K562 (cell line): ENCODE data around the gene SIMC1. TPM values are rescaled to one million over a fixed set of nuclear protein-coding genes. Genes with fewer than 3 reads are reported as not detected.

Experiments
- BCL6 ChIP-seq: fragments of 250-450 bp; sonication (Bioruptor Pico); IDR thresholded peaks from 2 replicates; pipeline ENCODE4 v1.4.0; 2020
- CC2D1A ChIP-seq: fragments of 450-650 bp; IDR thresholded peaks from 2 replicates; pipeline ENCODE4 v1.6.1; 2017; ENCODE audit warnings: mild to moderate bottlenecking
- CREB5 ChIP-seq: fragments of 250-450 bp; sonication (Bioruptor Pico); IDR thresholded peaks from 2 replicates; pipeline ENCODE4 v1.5.0; 2020; ENCODE audit warnings: mild to moderate bottlenecking
- CSDE1 ChIP-seq, 2 experiments: fragments of 450-650 bp; IDR thresholded peaks; 2 replicates each; pipeline ENCODE4 v1.6.1; 2016; ENCODE audit warnings: mild to moderate bottlenecking in 1 of 2
- E2F1 ChIP-seq: sonication (generic); formaldehyde crosslinking; IDR thresholded peaks from 2 replicates; pipeline ENCODE4 v1.8.1; 2023; ENCODE audit warnings: mild to moderate bottlenecking, missing genetic modification reagents, moderate library complexity
- GATAD2B ChIP-seq: fragments of 450-650 bp; IDR thresholded peaks from 2 replicates; pipeline ENCODE4 v1.6.1; 2017; ENCODE audit warnings: mild to moderate bottlenecking, borderline replicate concordance
- MXD1 ChIP-seq: fragments of 250-450 bp; sonication (Bioruptor Pico); IDR thresholded peaks from 2 replicates; pipeline ENCODE4 v1.8.0; 2021; ENCODE audit warnings: borderline replicate concordance, mild to moderate bottlenecking, moderate library complexity; ENCODE audit not compliant: poor library complexity, severe bottlenecking
- POLR2G ChIP-seq: fragments of 200-400 bp; formaldehyde crosslinking; IDR thresholded peaks from 2 replicates; pipeline ENCODE4 v1.6.1; 2017; ENCODE audit warnings: low read depth, mild to moderate bottlenecking, antibody characterized with exemption, low read length, moderate library complexity
- POLR2H ChIP-seq: IDR thresholded peaks from 2 replicates; pipeline ENCODE4 v1.6.1; 2016; ENCODE audit warnings: missing genetic modification characterization, low read depth, mild to moderate bottlenecking, control low read depth, missing compliant biosample characterization, moderate library complexity
- SMAD4 ChIP-seq: fragments of 250-450 bp; sonication (Bioruptor Pico); conservative IDR thresholded peaks from 2 replicates; pipeline ENCODE4 v1.8.0; 2021; ENCODE audit warnings: inconsistent platforms, mild to moderate bottlenecking, moderate library complexity
- ZBTB40 ChIP-seq, 2 experiments: fragments of 450-650 bp in 1 of 2; sonication (generic) in 1 of 2; formaldehyde crosslinking in 1 of 2; IDR thresholded peaks; 2 replicates each; pipeline versions ENCODE4 v1.7.1 to v1.9.0; 2016 to 2022; ENCODE audit warnings: inconsistent platforms in 1 of 2, mild to moderate bottlenecking in 1 of 2, missing genetic modification reagents in 1 of 2
- ZNF311 ChIP-seq: fragments of 250-450 bp; sonication (Bioruptor Pico); IDR thresholded peaks from 2 replicates; pipeline ENCODE4 v1.4.0; 2020; ENCODE audit warnings: mild to moderate bottlenecking, moderate library complexity
- polyA plus RNA-seq, 8 experiments: library from polyadenylated mRNA; depleted of rRNA in 4 of 8; stranded (reverse) in 5 of 8; unstranded in 3 of 8; fragments of >200 nt; fragmentation: Nextera tagmentation in 2 of 8; fragmentation: Illumina TruSeq in 1 of 8; extraction: Ambion mirVana in 2 of 8; extraction: Trizol in 1 of 8; gene quantifications; 2 replicates each; pipeline versions ENCODE4 v1.2.1 to v1.2.3, GENCODE V29; 2011 to 2014; ENCODE audit warnings: inconsistent platforms in 1 of 8, missing spikeins in 1 of 8
- total RNA-seq, 7 experiments: library from RNA; depleted of rRNA in 6 of 7; stranded (reverse); fragments of >200 nt in 6 of 7; fragmentation: Illumina TruSeq in 2 of 7; extraction: Trizol in 2 of 7; gene quantifications; 2 replicates each; pipeline versions ENCODE4 v1.2.1 to v1.2.3, GENCODE V29; 2011 to 2021; ENCODE audit warnings: low replicate concordance in 1 of 7

The SIMC1 gene
- total and polyA plus RNA-seq, 9 of the 15 experiments (the other 6 are each of a cell fraction or from before 2014, with no cell fraction given): 7.2 to 36.3 (median 14.7) TPM

DNA sequence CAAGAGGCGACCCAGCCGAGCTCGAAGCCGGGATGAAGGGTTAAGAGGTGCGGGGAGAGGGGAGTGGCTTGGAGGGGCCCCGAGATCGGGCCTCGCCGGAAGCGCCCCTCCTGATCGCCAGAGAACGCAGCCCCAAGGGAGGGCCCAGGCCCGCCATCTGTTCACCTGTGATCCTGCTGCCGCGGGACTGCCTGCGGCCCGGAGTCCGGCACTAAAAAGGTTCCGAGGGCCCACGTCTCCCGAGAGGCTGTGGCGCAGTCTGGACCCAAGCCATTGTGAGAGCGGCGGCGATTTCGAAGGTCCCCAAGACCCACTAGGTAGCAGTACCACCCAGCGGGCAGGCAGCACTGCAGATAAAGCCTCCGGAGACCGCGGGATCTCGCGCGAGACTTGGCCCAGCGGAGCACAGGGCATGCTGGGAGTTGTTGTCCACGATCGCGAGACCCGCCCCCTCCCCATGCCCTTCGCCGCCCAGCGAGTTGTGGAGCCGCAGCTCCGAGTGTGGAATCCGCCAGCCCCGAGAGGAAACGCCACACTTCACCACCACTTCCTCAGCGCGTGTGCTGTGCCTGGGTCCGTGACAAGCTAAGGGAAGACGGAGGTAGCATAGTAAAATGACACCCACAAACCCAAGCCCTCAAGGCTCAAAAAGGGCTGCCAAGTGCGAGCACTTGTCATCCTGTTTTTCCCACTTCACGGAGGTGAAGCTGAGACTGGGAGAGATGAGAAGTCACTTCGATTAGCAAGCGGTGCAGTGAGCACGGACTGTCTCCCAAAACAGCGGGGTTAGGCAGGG is 123.4 kb downstream of the SIMC1 start, which contains the start of gene KIAA1191 (continued):
- TF ChIP-seq E2F1 (CRISPR knock-in tag) (no peak), CC2D1A (no peak), GATAD2B (peak; percentile 28; the same call in 1 of the 2 replicates), CSDE1 (IDR thresholded peaks at IDR 0.05) (no peak), ZBTB40 (IDR thresholded peaks at IDR 0.05) (peak; percentile 12; the same call in 1 of the 2 replicates), ZBTB40 (CRISPR knock-in tag; IDR thresholded peaks at IDR 0.05) (no peak), MXD1 (CRISPR knock-in tag) (no peak), SMAD4 (CRISPR knock-in tag) (0 out of 2 replicates have a peak, but pooled peaks have one; percentile 49), CREB5 (CRISPR knock-in tag) (no peak), ZNF311 (CRISPR knock-in tag) (0 out of 2 replicates have a peak, but pooled peaks have one; percentile 15), POLR2H (tag) (peak; percentile 76), BCL6 (CRISPR knock-in tag) (no peak), POLR2G (peak; percentile 100)
